GM21576 (cell line): ENCODE measurements around the gene TREH.
"Not testable (repeated sequence)": the region's sequence is repeated elsewhere in the genome, so short reads cannot be mapped to it uniquely, and the experiment has no call there.

Source experiments
- ATAC-seq: cut with Tn5 transposase; IDR thresholded peaks from one replicate; pipeline ENCODE4 v1.9.1; 2021; ENCODE audit warnings: mild to moderate bottlenecking, moderate library complexity; ENCODE audit not compliant: unreplicated experiment

Gene TREH, protein sequence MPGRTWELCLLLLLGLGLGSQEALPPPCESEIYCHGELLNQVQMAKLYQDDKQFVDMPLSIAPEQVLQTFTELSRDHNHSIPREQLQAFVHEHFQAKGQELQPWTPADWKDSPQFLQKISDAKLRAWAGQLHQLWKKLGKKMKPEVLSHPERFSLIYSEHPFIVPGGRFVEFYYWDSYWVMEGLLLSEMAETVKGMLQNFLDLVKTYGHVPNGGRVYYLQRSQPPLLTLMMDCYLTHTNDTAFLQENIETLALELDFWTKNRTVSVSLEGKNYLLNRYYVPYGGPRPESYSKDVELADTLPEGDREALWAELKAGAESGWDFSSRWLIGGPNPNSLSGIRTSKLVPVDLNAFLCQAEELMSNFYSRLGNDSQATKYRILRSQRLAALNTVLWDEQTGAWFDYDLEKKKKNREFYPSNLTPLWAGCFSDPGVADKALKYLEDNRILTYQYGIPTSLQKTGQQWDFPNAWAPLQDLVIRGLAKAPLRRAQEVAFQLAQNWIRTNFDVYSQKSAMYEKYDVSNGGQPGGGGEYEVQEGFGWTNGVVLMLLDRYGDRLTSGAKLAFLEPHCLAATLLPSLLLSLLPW

DNA sequence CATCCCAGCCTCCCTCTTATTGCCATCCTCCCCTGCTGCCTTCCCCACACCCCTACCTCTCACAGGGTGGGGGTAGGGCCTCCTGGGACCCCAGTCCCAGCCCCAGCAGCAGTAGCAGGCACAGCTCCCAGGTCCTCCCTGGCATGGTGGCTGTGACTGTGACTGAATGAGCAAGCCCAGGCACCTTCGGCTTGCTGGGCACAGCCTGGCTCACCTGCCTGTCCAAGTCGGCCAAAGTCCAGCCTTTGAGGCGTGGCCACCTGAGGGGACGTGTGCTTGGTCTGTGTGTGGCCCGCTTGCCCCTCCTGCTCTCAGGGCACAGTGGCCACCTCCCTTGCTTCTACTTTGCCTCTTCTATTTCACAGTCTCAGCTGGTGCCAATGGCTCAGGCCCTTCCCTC is at the start of gene TREH:
TREH (minus strand) TSS at position 168 of the 400 bp plus-strand sequence; CDS start at position 145, 23 bp downstream.
- ATAC-seq, result no peak

GRCh38 chr11:118728112-118728511 is 48.7 kb upstream of the TREH start:
- not testable (repeated sequence) for ATAC-seq

GRCh38 chr11:118727721-118728066 is 48.2 kb upstream of the TREH start:
- not testable (repeated sequence) for ATAC-seq

DNA sequence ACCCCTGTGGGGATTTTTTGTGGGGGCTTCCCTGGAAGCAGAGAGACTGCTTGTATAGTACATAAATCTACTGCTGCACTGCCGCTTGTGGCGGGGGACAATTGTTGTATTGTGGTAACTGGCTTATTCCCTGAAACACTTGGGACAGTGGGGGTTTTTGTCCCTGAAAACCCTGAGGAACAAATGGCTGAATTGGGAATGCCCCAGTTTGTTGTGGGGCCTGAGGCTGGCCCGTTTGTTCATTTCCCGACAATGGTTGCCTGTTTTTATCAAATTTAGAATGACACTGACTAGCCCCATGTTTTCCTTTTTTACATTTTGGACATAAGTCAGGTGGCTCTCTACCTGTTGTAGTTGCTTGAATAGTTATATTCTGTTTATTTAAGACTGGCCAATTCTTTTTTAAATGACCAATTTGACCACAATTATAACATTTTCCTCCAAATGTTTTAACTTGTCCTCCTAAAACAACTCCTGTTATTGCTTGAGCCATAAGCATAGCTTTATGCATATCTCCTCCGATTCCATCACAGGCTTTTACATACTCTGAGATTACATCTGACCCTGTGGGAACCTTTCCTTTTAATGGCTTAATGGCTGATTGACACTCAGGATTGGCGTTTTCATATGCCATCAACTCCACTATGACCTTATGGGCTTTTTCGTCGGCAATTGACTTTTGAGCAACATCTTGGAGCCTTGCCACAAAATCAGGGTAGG is 47.7 kb upstream of the TREH start:
- ATAC-seq, result not testable (repeated sequence)

- ATAC-seq, result not testable (repeated sequence)
These were observed 42.1 kb upstream of the TREH start for GRCh38 chr11:118721478-118722015.

DNA sequence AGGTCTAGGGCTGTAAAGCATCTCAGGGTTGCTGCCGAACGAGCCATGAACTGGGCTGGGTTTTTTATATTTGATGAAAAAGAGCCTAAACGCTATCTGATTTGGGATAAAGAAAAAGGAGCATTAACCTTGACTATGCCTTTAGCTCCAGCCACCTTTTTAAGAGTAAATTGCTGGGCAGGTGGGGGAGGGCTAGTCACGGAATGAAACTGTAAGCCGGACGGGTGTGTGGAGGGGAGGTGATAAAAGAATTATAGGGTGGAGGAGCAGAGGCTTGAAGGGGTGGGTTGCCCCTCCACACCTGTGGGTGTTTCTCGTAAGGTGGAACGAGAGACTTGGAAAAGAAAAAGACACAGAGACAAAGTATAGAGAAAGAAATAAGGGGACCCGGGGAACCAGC is 41.3 kb upstream of the TREH start:
- not testable (repeated sequence) for ATAC-seq

GRCh38 chr11:118720078-118720477 is 40.6 kb upstream of the TREH start:
- ATAC-seq, result not testable (repeated sequence)

DNA sequence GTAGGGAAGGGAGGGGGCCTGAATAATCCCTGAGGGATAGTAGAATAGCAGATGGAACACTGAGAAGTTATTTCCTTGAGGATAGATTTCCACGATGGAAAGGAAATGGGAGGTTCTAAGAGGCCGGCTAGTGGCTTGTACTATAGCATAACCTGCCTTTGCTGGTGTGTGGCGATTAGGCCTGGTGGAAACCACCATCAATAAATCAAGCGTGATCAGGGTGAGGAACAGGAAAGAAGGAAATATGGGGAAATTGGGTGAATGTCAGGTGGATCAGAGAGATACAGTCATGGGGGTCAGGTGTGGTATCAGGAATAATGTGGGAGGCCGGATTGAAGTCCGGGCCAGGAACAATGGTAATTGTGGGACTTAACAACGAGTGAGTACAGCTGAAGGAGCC is 39.1 kb upstream of the TREH start:
- ATAC-seq, result not testable (repeated sequence)

DNA sequence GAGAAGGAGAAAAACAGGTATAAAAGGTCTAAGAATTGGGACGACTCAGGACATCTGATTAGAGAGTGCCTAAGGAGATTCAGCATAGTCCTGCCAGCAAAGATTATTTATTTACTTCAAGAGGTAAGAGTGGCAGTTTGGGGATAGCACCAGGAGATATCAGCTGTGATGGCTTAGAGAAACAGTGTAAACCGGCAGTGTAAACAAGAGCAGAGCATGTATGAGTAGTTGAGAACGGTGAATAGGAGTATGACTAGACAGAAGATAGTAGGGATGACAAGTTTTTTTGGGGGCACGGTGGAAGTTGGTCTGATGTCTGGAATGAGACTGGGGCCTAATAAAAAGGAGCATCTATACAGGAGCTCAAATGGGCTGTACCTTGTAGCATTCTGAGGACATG is 38.3 kb upstream of the TREH start:
- ATAC-seq, result not testable (repeated sequence)

GRCh38 chr11:118717221-118717620 is 37.8 kb upstream of the TREH start:
- not testable (repeated sequence) for ATAC-seq

GRCh38 chr11:118715837-118716260 is 36.4 kb upstream of the TREH start:
- ATAC-seq, result no peak

GRCh38 chr11:118715245-118715831 is 35.9 kb upstream of the TREH start:
- ATAC-seq, result no peak

DNA sequence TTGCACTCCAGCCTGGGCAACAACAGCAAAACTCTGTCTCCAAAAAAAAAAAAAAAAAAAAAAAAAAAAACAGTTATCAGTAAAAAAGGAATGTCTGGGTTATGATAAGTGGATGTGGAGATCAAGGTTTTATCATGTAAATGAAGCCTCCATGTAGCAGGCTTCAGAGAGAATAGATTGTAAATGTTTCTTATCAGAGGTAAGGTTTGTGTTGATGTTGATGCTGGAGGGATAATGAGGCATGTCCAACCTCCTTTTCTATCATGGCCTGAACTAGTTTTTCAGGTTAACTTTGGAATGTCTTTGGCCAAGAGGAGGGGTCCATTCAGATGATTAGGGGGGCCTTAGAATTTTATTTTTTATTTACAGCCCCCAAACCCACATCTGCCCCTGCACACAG is 35.4 kb upstream of the TREH start:
- no peak for ATAC-seq

GRCh38 chr11:118714416-118714815 is 35.0 kb upstream of the TREH start:
- ATAC-seq, result not testable (repeated sequence)

DNA sequence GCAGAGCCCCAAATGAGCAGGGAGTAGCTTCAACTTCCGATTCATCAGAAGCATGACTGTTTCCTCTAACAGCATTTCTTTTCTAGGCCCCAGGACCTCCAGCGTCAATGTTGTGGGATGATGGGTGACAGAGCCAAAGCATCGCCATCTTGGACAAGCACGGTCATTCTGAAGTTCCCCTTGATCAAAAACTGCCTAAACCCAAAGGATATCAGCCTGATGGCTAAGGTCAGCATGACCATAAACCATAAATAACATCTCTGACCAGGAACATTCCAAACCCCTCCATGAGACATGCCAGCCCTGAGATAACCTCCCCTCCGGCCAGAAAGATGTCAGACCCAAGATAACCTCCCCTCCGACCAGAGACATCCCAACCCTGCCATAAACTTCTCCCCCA is 28.8 kb upstream of the TREH start:
- ATAC-seq, result no peak

- no peak for ATAC-seq
These were observed 27.0 kb upstream of the TREH start for GRCh38 chr11:118706546-118706825.

DNA sequence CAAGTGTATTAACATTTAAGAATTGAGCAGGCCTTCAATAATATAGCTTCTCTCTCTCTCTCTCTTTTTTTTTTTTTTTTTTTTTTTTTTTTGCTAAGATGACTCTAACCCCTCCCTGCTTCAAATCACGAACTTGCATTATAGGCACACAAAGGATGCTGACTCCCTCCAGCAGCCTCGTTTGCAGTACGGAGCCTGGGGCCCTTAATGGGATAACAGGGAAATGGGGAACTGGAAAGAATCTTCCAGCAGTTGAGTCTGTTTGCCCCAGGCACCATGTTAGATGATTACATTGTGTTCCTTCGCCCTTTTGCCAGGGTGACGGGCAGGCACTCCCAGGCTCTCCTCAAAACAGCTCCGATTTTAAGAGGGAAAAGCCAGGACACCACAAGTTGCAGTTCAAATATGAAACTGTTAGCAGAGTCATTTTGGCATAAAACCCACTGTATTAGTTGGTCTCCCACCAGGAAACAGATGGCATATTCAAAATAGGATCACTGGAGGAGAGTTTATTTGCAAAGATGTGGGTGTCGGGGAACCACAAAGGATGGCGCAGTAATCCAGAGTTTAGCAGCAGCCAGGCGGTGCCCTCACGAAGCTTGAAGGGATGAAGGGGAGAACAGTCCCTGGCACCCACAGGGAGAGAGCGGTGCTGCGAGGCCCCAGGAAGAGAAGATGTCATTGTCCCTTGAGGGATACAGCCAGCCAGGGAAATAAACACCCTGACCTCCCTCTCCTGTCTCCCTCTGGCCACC is 26.5 kb upstream of the TREH start:
- no peak for ATAC-seq

- ATAC-seq, result no peak
These were observed 25.8 kb upstream of the TREH start for GRCh38 chr11:118705111-118705741.

- ATAC-seq, result no peak
These were observed 24.2 kb upstream of the TREH start for GRCh38 chr11:118703563-118704106.
